HepG2 (cell line): Measurements from ENCODE around the gene A1CF. TPM values are rescaled to one million over a fixed set of nuclear protein-coding genes. Genes with fewer than 3 reads are reported as not detected.

ENCODE experiments used
- ATAC-seq: fragments of 200-7000 bp; cut with Tn5 transposase; 3 replicates; pipeline ENCODE4 v1.9.1; 2020; ENCODE audit warnings: mild to moderate bottlenecking, moderate library complexity
- BruUV-seq: library from RNA; stranded (reverse); fragments of 400-500 nt; replicated peaks from 2 replicates; lab custom pipeline; 2021; lab: Mats Ljungman, UMichigan
- CTCF ChIA-PET: fragments of 300-600 bp; formaldehyde crosslinking; extraction: SDS; loops from one replicate; lab custom pipeline; 2021; ENCODE audit warnings: low total read pairs, inconsistent platforms, low intra/inter-chr PET ratio; lab: Yijun Ruan, JAX
- POLR2A ChIA-PET: fragments of 350-600 bp; sonication (Branson Sonifier 250); formaldehyde crosslinking; loops from one replicate; lab custom pipeline; 2020; ENCODE audit warnings: antibody characterized with exemption, inconsistent platforms; lab: Yijun Ruan, JAX
- DNase-seq: peaks from one replicate; pipeline ENCODE4 v3.0.0-alpha.2; 2015; ENCODE audit warnings: low spot score
- FAIRE-seq: peaks from 3 replicates; lab custom pipeline; 2011; peaks lifted over from hg19 to GRCh38; lab: Jason Lieb, UNC
- H2AFZ ChIP-seq: one replicate; pipeline ENCODE4 v1.6.1; 2011; ENCODE audit warnings: low read length, inconsistent platforms
- H3K27ac ChIP-seq: fragments of 300-600 bp; 3 replicates; pipeline ENCODE4 v1.8.0; 2011; ENCODE audit warnings: mixed run types, mild to moderate bottlenecking, mixed read lengths, low read length, inconsistent platforms; ENCODE audit not compliant: insufficient read depth; ENCODE audit errors: extremely low read length
- H3K27me3 ChIP-seq, 2 experiments: fragments of 200-600 bp in 1 of 2; 2 replicates in 1 of 2; 3 replicates in 1 of 2; pipeline versions ENCODE4 v1.6.0 to v1.8.0; 2011; ENCODE audit warnings: low read length in 2 of 2, mild to moderate bottlenecking in 2 of 2, moderate library complexity in 2 of 2, inconsistent platforms in 1 of 2; ENCODE audit not compliant: insufficient read depth in 2 of 2, control insufficient read depth in 1 of 2
- H3K36me3 ChIP-seq, 2 experiments: fragments of 200-600 bp in 1 of 2; replicated peaks in 1 of 2; 2 replicates in 1 of 2; 3 replicates in 1 of 2; pipeline versions ENCODE4 v1.5.1 to v1.8.0; 2011; ENCODE audit warnings: low read length in 2 of 2, inconsistent platforms in 1 of 2; ENCODE audit not compliant: insufficient read depth in 2 of 2, control insufficient read depth in 1 of 2
- H3K4me1 ChIP-seq: 2 replicates; pipeline ENCODE4 v1.5.1; 2012; ENCODE audit warnings: low read length, inconsistent platforms; ENCODE audit not compliant: insufficient read depth
- H3K4me2 ChIP-seq: 2 replicates; pipeline ENCODE4 v1.6.0; 2011; ENCODE audit warnings: low read depth, low read length, inconsistent platforms
- H3K4me3 ChIP-seq, 3 experiments: fragments of 200-600 bp in 1 of 3; sonication (generic), shearing (Covaris generic) in 1 of 3; replicated peaks in 1 of 3; 2 replicates each; pipeline ENCODE4 v1.5.1; 2011 to 2016; ENCODE audit warnings: low read length in 3 of 3, inconsistent platforms in 2 of 3, low read depth in 2 of 3, mild to moderate bottlenecking in 2 of 3, control low read depth in 1 of 3, mixed read lengths in 1 of 3; ENCODE audit not compliant: insufficient read depth in 1 of 3
- H3K79me2 ChIP-seq: one replicate; pipeline ENCODE4 v1.6.1; 2011; ENCODE audit warnings: low read length, inconsistent platforms; ENCODE audit not compliant: insufficient read depth
- H3K9ac ChIP-seq: 2 replicates; pipeline ENCODE4 v1.6.0; 2011; ENCODE audit warnings: mild to moderate bottlenecking, low read depth, low read length, inconsistent platforms; ENCODE audit not compliant: insufficient read depth
- H3K9me3 ChIP-seq: 2 replicates; pipeline ENCODE4 v1.5.1; 2012; ENCODE audit warnings: mild to moderate bottlenecking, low read length
- H4K20me1 ChIP-seq: 2 replicates; pipeline ENCODE4 v1.6.0; 2011; ENCODE audit warnings: inconsistent platforms, mild to moderate bottlenecking, low read length, moderate library complexity; ENCODE audit not compliant: insufficient read depth
- SP140L ChIP-seq: sonication (generic); formaldehyde crosslinking; IDR thresholded peaks from 2 replicates; pipeline ENCODE4 v1.4.0; 2020; ENCODE audit warnings: missing genetic modification reagents, borderline replicate concordance
- SRSF1 ChIP-seq: fragments of 200-400 bp; formaldehyde crosslinking; optimal IDR thresholded peaks from 2 replicates; pipeline ENCODE3; 2017; ENCODE audit warnings: mild to moderate bottlenecking, low read depth, low read length, moderate library complexity
- ZNF496 ChIP-seq: sonication (generic); formaldehyde crosslinking; IDR thresholded peaks from 2 replicates; pipeline ENCODE4 v1.8.1; 2023; ENCODE audit warnings: mild to moderate bottlenecking, moderate library complexity, missing genetic modification reagents; ENCODE audit not compliant: insufficient replicate concordance
- in situ Hi-C: cut with HindIII; loops from 2 replicates; pipeline ENCODE4 v1.10.0; 2017; ENCODE audit warnings: low pct_unique_long_range_greater_than_20kb; ENCODE audit not compliant: extremely low pct_ligation_motif_present
- intact Hi-C: fragments of 100-400 bp; cut with micrococcal nuclease; formaldehyde crosslinking; loops from one replicate; pipeline ENCODE4 v1.10.0; 2022; ENCODE audit not compliant: unreplicated experiment
- polyA plus RNA-seq, 8 experiments: library from polyadenylated mRNA; depleted of rRNA in 3 of 8; stranded (reverse) in 7 of 8; unstranded in 1 of 8; fragments of >200 nt; fragmentation: Illumina TruSeq in 4 of 8; extraction: Trizol in 4 of 8; gene quantifications; 2 replicates each; pipeline versions ENCODE4 v1.2.1 to v1.2.3, GENCODE V29; 2011 to 2016; ENCODE audit warnings: low read depth in 4 of 8, missing spikeins in 1 of 8, mixed read lengths in 1 of 8; ENCODE audit not compliant: insufficient read depth in 1 of 8
- total RNA-seq, 5 experiments: library from RNA; depleted of rRNA; stranded (reverse); fragments of >200 nt; fragmentation: Illumina TruSeq; extraction: Trizol; gene quantifications; 2 replicates each; pipeline ENCODE4 v1.2.3, GENCODE V29; 2016; ENCODE audit warnings: low read depth in 1 of 5
- TF ChIP-seq, protein P1 (sequence below): sonication (generic); formaldehyde crosslinking; IDR thresholded peaks from one replicate; pipeline ENCODE4 v1.5.1; 2020; ENCODE audit warnings: mild to moderate bottlenecking, missing genetic modification reagents; ENCODE audit errors: not compliant biosample characterization
- TF ChIP-seq, protein P2 (sequence below): sonication (generic); formaldehyde crosslinking; IDR thresholded peaks from 2 replicates; pipeline ENCODE4 v1.5.0; 2020; ENCODE audit warnings: mild to moderate bottlenecking, missing genetic modification reagents

Gene A1CF
- total and polyA plus RNA-seq, 2 of the 13 experiments (the other 11 are each of a cell fraction or from before 2014, with no cell fraction given) = 56.1 to 58.1 TPM

DNA sequence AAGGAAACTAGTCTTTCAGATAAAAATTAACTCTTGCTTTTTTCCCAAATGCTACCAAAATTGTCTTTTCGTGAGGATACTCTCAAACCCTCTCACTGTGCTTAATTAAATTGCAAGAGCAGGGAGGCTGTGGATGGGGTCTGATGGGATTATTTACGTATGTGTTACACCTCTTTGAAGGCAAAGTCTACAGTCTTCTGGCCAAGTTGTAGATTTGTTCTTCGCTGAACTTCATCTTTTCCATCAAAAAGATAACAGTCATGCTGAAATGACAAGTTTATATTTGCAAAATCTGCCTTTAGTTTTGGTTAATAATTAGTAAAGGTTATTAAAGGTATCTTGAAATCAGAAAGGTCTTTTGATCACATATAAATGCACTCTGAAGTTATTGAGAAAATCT is 22.7 kb downstream of the A1CF start (continued):
- TF ChIP-seq, protein P1, sequence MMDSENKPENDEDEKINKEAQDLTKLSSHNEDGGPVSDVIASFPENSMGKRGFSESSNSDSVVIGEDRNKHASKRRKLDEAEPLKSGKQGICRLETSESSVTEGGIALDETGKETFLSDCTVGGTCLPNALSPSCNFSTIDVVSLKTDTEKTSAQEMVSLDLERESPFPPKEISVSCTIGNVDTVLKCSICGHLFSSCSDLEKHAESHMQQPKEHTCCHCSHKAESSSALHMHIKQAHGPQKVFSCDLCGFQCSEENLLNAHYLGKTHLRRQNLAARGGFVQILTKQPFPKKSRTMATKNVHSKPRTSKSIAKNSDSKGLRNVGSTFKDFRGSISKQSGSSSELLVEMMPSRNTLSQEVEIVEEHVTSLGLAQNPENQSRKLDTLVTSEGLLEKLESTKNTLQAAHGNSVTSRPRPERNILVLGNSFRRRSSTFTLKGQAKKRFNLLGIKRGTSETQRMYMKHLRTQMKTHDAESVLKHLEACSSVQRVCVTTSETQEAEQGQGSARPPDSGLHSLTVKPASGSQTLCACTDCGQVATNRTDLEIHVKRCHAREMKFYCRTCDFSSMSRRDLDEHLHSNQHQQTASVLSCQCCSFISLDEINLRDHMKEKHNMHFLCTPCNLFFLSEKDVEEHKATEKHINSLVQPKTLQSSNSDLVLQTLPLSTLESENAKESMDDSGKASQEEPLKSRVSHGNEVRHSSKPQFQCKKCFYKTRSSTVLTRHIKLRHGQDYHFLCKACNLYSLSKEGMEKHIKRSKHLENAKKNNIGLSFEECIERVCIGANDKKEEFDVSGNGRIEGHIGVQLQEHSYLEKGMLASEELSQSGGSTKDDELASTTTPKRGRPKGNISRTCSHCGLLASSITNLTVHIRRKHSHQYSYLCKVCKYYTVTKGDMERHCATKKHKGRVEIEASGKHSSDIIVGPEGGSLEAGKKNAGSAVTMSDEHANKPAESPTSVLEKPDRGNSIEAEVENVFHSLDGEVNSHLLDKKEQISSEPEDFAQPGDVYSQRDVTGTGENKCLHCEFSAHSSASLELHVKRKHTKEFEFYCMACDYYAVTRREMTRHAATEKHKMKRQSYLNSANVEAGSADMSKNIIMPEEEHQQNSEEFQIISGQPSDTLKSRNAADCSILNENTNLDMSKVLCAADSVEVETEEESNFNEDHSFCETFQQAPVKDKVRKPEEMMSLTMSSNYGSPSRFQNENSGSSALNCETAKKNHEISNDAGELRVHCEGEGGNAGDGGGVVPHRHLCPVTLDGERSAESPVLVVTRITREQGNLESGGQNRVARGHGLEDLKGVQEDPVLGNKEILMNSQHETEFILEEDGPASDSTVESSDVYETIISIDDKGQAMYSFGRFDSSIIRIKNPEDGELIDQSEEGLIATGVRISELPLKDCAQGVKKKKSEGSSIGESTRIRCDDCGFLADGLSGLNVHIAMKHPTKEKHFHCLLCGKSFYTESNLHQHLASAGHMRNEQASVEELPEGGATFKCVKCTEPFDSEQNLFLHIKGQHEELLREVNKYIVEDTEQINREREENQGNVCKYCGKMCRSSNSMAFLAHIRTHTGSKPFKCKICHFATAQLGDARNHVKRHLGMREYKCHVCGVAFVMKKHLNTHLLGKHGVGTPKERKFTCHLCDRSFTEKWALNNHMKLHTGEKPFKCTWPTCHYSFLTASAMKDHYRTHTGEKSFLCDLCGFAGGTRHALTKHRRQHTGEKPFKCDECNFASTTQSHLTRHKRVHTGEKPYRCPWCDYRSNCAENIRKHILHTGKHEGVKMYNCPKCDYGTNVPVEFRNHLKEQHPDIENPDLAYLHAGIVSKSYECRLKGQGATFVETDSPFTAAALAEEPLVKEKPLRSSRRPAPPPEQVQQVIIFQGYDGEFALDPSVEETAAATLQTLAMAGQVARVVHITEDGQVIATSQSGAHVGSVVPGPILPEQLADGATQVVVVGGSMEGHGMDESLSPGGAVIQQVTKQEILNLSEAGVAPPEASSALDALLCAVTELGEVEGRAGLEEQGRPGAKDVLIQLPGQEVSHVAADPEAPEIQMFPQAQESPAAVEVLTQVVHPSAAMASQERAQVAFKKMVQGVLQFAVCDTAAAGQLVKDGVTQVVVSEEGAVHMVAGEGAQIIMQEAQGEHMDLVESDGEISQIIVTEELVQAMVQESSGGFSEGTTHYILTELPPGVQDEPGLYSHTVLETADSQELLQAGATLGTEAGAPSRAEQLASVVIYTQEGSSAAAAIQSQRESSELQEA (CRISPR knock-in tag) = no peak
- TF ChIP-seq SRSF1 = no peak
- TF ChIP-seq SP140L (CRISPR knock-in tag) = no peak

DNA sequence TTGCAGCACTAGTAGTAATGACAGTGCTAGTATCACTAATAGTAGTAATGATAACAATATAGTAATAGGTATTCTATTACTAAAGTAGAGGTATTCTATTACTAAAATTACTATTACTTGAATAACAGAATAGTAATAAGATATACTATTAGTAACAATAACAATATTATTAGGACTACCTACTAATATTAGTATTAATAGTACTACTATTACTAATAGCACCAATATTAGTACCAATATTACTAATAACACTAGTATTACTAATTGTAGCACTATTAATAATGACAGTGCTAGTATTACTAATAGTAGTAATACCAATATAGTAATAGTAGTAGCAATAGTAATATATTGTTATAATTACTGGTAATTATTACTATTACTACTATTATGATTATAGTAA is 24.1 kb downstream of the A1CF start:
- DNase-seq (no peak), ATAC-seq (no peak), FAIRE-seq (no peak)
- POLR2A ChIA-PET = no interaction called here
- Histone ChIP-seq H3K9ac (no peak overlapping the region), H3K27ac (no peak overlapping the region), H3K79me2 (peaks cover 18% of the 10 kb centered on the region), H3K36me3 (peaks cover 4 to 23% of the 10 kb centered on the region in 2 experiments; a peak in 4 of 5 replicates), H4K20me1 (peaks cover 2% of the 10 kb centered on the region), H3K4me3 (no peak overlapping the region), H3K9me3 (no peaks in the 10 kb centered on the region), H3K4me1 (no peaks in the 10 kb centered on the region), H3K4me2 (no peak overlapping the region), H3K27me3 (no peaks in the 10 kb centered on the region), H2AFZ (no peak overlapping the region)
- CTCF ChIA-PET = no interaction called here
- intact Hi-C loops = no loop called here
- no TSS peak for BruUV-seq
- in situ Hi-C loops = no loop called here
- TF ChIP-seq ZNF496 (CRISPR knock-in tag) = no peak
- TF ChIP-seq, protein P2, sequence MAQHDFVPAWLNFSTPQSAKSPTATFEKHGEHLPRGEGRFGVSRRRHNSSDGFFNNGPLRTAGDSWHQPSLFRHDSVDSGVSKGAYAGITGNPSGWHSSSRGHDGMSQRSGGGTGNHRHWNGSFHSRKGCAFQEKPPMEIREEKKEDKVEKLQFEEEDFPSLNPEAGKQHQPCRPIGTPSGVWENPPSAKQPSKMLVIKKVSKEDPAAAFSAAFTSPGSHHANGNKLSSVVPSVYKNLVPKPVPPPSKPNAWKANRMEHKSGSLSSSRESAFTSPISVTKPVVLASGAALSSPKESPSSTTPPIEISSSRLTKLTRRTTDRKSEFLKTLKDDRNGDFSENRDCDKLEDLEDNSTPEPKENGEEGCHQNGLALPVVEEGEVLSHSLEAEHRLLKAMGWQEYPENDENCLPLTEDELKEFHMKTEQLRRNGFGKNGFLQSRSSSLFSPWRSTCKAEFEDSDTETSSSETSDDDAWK = no peak
